Glutamatergic neuron (in vitro differentiated cells): ENCODE data around the gene RAB8B. TPM values are rescaled to one million over a fixed set of nuclear protein-coding genes. Genes with fewer than 3 reads are reported as not detected.
A peak's percentile ranks its signal among the peaks of the same experiment; 100 is the strongest.
"Not testable (repeated sequence)": the region's sequence is repeated elsewhere in the genome, so short reads cannot be mapped to it uniquely, and the experiment has no call there.

Experiments
- DNase-seq: peaks from one replicate; pipeline ENCODE4 v3.0.0; 2022
- H3K27ac Mint-ChIP-seq: one replicate; pipeline ENCODE4 v1.8.0; 2020; ENCODE audit warnings: mild to moderate bottlenecking, mixed read lengths, inconsistent platforms; ENCODE audit not compliant: unreplicated experiment
- H3K27me3 Mint-ChIP-seq: one replicate; pipeline ENCODE4 v1.8.0; 2020; ENCODE audit warnings: mild to moderate bottlenecking, moderate library complexity, mixed read lengths, inconsistent platforms; ENCODE audit not compliant: unreplicated experiment
- H3K36me3 Mint-ChIP-seq: one replicate; pipeline ENCODE4 v1.8.0; 2020; ENCODE audit warnings: mild to moderate bottlenecking, mixed read lengths, inconsistent platforms; ENCODE audit not compliant: unreplicated experiment
- H3K4me1 Mint-ChIP-seq: one replicate; pipeline ENCODE4 v1.8.0; 2020; ENCODE audit warnings: mild to moderate bottlenecking, low read depth, mixed read lengths, inconsistent platforms; ENCODE audit not compliant: unreplicated experiment
- H3K4me3 Mint-ChIP-seq: one replicate; pipeline ENCODE4 v1.8.0; 2020; ENCODE audit warnings: mild to moderate bottlenecking, mixed read lengths, inconsistent platforms; ENCODE audit not compliant: unreplicated experiment
- H3K9me3 Mint-ChIP-seq: one replicate; pipeline ENCODE4 v1.8.0; 2020; ENCODE audit warnings: mild to moderate bottlenecking, moderate library complexity, mixed read lengths, inconsistent platforms; ENCODE audit not compliant: unreplicated experiment
- CTCF ChIP-seq: fragments of 200-600 bp; sonication (generic); IDR thresholded peaks from one replicate; pipeline ENCODE4 v1.5.0; 2021; ENCODE audit not compliant: partially characterized antibody, unreplicated experiment
- total RNA-seq: library from RNA; stranded (reverse); fragmentation: NEBNext Ultra II Directional; extraction: Animal tissue kit (Norgen Biotek cat#: 25700); gene quantifications from one replicate; pipeline ENCODE4 v1.2.1, GENCODE V29; 2021; ENCODE audit not compliant: unreplicated experiment

RAB8B gene
- total RNA-seq, 1 donor from 2014 or later, result 70.4 TPM

- no peak overlapping the region for H3K4me3 Mint-ChIP-seq
- TF ChIP-seq CTCF, result no peak
- peaks cover 46% of the 10 kb centered on the region for H3K4me1 Mint-ChIP-seq
- no peaks in the 10 kb centered on the region for H3K36me3 Mint-ChIP-seq
- H3K27me3 Mint-ChIP-seq, result peaks cover 2% of the 10 kb centered on the region
- H3K9me3 Mint-ChIP-seq, result peaks cover 3% of the 10 kb centered on the region
- no peak for DNase-seq
- H3K27ac Mint-ChIP-seq, result no peak overlapping the region
Observed at GRCh38 chr15:63203451-63204090, 14.2 kb downstream of the RAB8B start.

GRCh38 chr15:63206079-63206478 lies 16.7 kb downstream of the RAB8B start:
- Mint-ChIP-seq H3K9me3 (peaks cover 3% of the 10 kb centered on the region), H3K36me3 (no peaks in the 10 kb centered on the region), H3K27me3 (peaks cover 2% of the 10 kb centered on the region), H3K4me3 (no peak overlapping the region), H3K4me1 (peaks cover 36% of the 10 kb centered on the region), H3K27ac (peak overlapping the region; percentile 25)
- DNase-seq, result no peak
- no peak for TF ChIP-seq CTCF

GRCh38 chr15:63208824-63209223 lies 19.4 kb downstream of the RAB8B start:
- not testable (repeated sequence) for DNase-seq, H3K27me3 Mint-ChIP-seq, H3K36me3 Mint-ChIP-seq, H3K9me3 Mint-ChIP-seq, H3K4me3 Mint-ChIP-seq, H3K27ac Mint-ChIP-seq
- H3K4me1 Mint-ChIP-seq, result peaks cover 34% of the 10 kb centered on the region

- TF ChIP-seq CTCF, result no peak
- peaks cover 35% of the 10 kb centered on the region for H3K4me1 Mint-ChIP-seq
- peaks cover 2% of the 10 kb centered on the region for H3K27me3 Mint-ChIP-seq
- peaks cover 3% of the 10 kb centered on the region for H3K9me3 Mint-ChIP-seq
- no peak overlapping the region for H3K4me3 Mint-ChIP-seq
- H3K36me3 Mint-ChIP-seq, result no peaks in the 10 kb centered on the region
- no peak overlapping the region for H3K27ac Mint-ChIP-seq
- no peak for DNase-seq
Observed at GRCh38 chr15:63210151-63211091, 21.0 kb downstream of the RAB8B start.

- H3K9me3 Mint-ChIP-seq, result peaks cover 3% of the 10 kb centered on the region
- H3K27ac Mint-ChIP-seq, result no peak overlapping the region
- H3K27me3 Mint-ChIP-seq, result peaks cover 2% of the 10 kb centered on the region
- H3K4me3 Mint-ChIP-seq, result no peak overlapping the region
- DNase-seq, result no peak
- H3K4me1 Mint-ChIP-seq, result peaks cover 35% of the 10 kb centered on the region
- no peak for TF ChIP-seq CTCF
- H3K36me3 Mint-ChIP-seq, result no peaks in the 10 kb centered on the region
Observed at GRCh38 chr15:63211092-63211490, 21.7 kb downstream of the RAB8B start.
